GM19025 (cell line): ENCODE measurements around the gene STAT2.
"Not testable (repeated sequence)": the region's sequence is repeated elsewhere in the genome, so short reads cannot be mapped to it uniquely, and the experiment has no call there.

Experiments
- ATAC-seq: cut with Tn5 transposase; IDR thresholded peaks from one replicate; pipeline ENCODE4 v1.9.1; 2021; ENCODE audit warnings: mild to moderate bottlenecking, low read depth, moderate library complexity; ENCODE audit not compliant: unreplicated experiment

STAT2 gene

GRCh38 chr12:56332512-56333196 lies 27.3 kb downstream of the STAT2 start:
- no peak for ATAC-seq

DNA sequence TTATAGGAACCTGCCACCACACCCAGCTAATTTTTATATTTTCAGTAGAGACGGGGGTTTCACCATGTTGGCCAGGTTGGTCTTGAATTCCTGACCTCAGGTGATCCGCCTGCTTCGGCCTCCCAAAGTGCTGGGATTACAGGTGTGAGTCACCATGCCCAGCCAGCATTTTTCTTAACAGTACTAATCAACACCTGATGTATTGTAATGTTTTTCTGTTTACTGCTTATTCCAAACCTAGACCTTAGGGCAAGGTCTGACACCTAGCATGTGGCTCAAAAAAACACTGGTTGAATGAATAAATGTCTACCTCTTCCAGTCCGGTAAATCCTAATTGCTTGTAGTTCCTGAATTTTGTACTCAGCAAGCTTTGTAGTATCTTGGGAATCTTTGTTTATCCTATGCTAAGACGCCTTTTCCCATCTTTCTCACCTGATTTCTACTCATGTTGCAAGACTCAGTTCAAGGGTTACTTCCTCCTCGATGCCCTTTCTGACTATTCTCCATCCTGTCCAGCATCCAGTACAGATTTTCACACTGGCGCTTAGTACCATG lies 28.9 kb downstream of the STAT2 start:
- ATAC-seq = no peak

DNA sequence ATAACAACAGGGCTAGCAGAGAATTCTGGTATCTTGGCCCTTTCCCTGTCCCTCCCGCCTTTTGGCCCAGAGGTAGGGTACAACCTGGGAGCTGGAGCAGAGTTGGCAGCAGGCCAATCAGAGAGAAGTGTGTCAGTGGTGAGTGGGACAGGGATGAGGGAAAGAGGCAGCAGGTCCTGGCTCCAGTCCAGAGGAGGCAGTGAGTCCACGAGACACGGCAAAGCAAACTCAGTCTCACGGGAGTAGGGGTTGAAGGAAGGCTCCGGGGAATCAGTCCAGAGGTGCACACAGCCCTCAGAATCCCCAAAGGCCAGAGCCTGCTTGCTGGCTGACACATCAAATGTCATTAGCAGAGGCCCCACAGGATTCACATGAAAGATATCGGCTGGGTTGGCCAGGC lies 33.4 kb downstream of the STAT2 start:
- no peak for ATAC-seq

DNA sequence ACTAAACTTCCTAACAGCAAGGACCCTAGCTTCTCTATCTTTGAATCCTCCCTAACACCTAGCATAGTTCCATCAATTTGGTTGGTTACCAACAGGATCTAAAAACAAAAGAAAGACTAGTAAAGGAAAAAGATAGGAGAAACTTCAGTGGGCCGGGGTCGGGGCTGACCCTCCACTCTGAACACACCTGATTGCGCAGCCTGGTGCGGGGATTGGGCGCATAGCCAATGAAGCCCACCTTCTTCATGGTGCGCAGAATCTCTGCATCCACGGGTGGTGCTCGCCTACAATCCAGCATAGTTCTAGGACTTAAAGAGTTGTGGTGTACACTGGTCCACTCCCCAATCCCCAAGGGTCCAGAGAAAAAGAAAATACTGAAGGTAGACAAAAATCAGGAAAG lies 33.8 kb downstream of the STAT2 start:
- no peak for ATAC-seq

DNA sequence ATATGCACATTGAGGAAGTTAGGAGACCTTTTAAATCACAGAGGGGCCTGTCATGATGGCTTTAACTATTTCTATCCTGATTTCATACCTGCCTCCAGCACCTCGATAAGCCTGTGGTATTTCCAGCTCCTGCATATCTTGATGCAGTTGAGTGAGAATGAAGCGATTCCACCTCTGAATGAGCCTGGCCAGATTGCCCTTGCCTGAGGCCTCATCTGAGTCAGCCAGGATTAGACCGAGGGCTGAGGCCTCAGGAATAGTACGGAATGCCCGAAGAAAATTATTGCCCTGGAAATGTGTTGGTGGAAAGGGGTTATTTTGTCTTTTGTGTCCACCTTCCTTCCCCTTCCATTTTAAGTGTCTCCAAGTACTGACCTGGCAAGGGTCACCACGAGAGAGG lies 35.7 kb downstream of the STAT2 start:
- no peak for ATAC-seq

DNA sequence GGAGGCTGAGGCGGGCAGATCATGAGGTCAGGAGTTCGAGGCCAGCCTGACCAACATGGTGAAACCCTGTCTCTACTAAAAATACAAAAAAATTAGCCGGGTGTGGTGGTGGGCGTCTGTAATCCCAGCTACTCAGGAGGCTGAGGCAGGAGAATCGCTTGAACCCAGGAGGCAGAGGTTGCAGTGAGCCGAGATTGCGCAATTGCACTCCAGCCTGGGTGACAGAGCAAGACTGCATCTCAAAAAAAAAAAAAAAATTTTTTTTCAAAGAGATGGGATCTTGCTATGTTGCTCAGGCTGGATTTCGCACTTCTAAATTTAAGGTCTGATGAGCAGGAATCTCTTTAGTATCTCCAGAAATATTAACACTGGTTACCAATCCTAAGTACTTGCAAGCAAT lies 38.3 kb downstream of the STAT2 start:
- ATAC-seq = not testable (repeated sequence)

DNA sequence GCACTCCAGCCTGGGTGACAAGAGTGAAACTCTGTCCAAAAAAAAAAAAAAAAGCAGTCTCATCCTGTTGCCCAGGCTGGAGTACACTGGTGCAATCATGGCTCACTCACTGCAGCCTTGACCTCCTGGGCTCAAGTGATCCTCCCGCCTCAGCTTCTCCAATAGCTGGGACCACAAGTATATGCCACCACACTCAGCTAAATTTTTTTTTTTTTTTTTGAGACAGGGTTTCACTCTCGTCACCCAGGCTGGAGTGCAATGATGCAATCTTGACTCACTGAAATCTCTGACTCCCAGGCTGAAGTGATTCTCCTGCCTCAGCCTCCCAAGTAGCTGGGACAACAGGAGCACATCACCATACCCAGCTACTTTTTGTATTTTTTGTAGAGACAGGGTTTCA lies 38.9 kb downstream of the STAT2 start:
- no peak for ATAC-seq

GRCh38 chr12:56317675-56318074 lies 42.2 kb downstream of the STAT2 start:
- no peak for ATAC-seq

GRCh38 chr12:56315622-56316473 lies 44.1 kb downstream of the STAT2 start, which contains the start of gene CNPY2:
Gene CNPY2 (minus strand): TSS chr12:56315988. CDS start chr12:56315217, 771 bp downstream.
- peak; percentile 82 for ATAC-seq

DNA sequence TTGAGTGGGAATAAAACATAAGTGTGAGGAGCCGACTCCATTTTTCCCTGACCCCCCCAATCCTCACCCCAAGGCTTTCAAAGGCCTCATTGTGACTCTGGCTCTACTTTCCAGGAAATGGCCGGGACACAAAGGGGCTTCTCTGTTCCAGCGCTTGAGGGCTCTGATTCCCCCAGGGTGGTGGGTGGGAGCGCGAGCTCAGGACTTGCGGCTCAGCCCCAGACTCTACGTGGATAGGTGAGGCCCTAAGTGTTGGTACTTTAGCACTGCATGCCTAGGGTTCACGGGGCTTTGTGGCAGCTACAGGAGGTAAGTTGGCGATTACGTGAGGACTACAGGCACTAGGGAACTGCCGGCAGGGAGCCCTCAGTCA lies 44.7 kb downstream of the STAT2 start:
- ATAC-seq = no peak

DNA sequence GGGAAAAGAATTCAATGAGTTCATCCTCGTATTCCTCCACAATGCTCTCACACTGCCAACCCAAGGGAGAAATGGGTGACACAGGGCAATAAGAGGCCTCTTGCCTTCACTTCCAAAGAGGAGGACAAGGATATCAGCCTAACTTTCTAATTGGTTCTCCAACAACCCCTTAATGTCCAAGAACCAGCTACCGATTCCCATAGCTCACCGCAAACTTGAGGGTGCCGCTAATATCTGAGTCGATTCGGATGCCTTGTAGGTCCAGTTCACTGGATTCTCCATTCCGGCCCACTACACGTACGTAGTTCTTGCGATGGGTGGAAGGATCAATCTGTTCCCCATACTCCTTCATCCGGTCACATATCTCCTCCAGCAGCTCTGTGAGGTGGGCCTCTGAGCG lies 48.9 kb downstream of the STAT2 start:
- no peak for ATAC-seq

- ATAC-seq = no peak
Measured at GRCh38 chr12:56308714-56309113, 51.2 kb downstream of the STAT2 start.

DNA sequence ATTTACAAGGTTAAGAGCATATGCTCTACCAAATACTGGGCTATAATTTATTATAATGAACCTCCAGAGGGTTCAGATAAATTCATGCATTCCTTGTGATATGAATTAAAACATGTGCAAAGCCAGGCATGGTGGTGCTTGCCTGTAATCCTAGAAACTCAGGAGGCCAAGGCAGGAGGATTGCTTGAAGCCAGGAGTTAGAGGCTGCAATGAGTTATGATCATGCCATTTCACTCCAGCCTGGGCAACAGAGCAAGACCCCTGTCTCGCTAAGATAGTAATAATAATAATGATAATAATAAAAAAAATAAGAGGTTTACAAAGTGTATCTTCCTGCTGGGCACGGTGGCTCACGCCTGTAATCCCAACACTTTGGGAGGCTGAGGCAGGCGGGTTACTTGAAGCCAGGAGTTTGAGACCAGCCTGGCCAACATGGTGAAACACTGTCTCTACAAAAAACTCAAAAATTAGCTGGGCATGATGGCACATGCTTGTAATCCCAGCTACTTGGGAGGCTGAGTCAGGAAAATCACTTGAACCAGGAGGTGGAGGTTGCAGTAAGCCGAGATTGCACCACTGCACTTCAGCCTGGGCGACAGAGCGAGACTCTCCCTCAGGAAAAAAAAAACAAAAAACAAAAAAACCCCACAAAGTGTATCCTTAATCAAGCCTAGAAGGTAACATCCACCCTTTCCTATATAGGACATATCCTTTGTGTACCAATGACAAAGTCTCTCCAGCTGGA lies 52.5 kb downstream of the STAT2 start:
- ATAC-seq = no peak

DNA sequence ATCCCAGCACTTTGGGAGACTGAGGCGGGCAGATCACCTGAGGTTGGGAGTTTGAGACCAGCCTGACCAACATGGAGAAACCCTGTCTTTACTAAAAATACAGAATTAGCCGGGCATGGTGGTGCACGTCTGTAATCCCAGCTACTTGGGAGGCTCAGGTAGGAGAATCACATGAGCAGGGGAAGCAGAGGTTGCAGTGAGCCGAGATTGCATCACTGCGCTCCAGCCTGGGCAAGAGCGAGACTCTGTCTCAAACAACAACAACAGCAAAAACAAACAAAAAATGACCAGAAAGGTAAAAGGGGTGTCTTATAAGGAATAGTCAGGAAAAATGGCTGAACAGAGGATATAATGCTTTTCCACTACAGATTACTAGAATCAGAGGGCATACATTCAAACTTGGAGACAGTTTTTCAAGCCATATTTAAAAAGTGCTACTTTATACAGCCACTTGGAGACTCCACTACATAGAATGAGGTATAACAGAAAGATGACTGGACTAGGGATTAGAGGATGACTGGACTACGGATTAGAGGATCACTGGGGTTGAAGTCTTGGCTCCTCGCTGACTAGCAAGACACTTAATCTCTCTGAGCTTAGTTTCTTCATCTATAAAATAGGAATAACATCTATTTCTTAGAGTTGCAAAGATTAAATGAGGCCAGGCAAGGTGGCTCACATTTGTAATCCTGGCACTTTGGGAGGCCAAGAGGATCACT lies 54.9 kb downstream of the STAT2 start:
- ATAC-seq = no peak

GRCh38 chr12:56304276-56304675 lies 55.6 kb downstream of the STAT2 start:
- no peak for ATAC-seq

DNA sequence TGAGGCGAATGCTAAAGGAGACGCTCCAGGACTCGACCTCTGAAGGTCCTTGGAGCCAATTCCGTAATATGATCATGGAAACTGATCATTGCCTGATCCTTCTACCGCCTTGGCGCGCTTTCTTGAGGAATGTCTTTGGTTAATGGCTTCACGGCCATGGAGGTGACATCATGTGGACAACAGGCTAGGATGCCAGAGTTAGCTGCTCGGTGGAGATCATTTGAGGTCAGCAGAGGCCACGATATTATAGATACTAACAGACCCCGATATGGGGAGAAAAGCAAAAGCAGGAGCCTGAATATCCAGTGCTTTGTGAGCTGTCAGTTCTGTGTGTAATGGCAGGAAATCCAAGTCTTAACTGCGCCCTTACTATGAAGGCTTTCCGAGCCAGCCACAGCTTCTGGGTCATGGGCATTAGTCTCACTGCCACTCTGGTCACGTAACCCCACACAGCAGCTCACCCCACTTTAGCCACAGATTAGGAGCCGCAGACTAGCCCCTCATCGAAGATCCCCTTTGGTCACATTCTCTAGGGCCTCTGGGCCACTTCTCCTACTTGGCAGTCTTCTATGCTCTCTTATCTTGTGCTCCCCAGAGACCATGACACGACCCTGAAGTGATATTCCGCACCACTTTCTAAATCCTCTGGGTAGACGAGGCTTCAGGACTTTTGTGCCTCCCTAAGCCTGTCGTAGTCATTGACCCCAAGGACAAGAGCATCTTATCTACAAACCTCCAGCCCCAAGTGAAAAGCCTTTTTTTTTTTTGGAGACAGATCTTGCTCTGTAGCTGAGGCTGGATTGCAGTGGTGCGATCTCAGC lies 59.1 kb downstream of the STAT2 start:
- ATAC-seq = no peak

- ATAC-seq = peak; percentile 93
Measured at GRCh38 chr12:56299853-56300643, 59.9 kb downstream of the STAT2 start, which contains the start of gene CS. Gene CS (minus strand): TSS chr12:56300330. CDS start chr12:56300201, 129 bp downstream.

GRCh38 chr12:56299308-56299852 lies 60.5 kb downstream of the STAT2 start:
- ATAC-seq = no peak
